Hematopoietic multipotent progenitor cell treated with erythropoietin and hydrocortisone succinate and interleukin-3 and kit ligand, for 17 days (in vitro differentiated cells): ENCODE data around the gene UXT.
"Not testable (repeated sequence)": the region's sequence is repeated elsewhere in the genome, so short reads cannot be mapped to it uniquely, and the experiment has no call there.

Experiments used
- DNase-seq: peaks from one replicate; pipeline ENCODE4 v3.0.0-alpha.2; 2015; ENCODE audit warnings: low spot score

The UXT gene

GRCh38 chrX:47658684-47659420 is at the start of gene UXT:
Gene UXT (minus strand): TSS chrX:47659180. CDS start chrX:47658927, 253 bp downstream.
- peak; percentile 86 for DNase-seq

DNA sequence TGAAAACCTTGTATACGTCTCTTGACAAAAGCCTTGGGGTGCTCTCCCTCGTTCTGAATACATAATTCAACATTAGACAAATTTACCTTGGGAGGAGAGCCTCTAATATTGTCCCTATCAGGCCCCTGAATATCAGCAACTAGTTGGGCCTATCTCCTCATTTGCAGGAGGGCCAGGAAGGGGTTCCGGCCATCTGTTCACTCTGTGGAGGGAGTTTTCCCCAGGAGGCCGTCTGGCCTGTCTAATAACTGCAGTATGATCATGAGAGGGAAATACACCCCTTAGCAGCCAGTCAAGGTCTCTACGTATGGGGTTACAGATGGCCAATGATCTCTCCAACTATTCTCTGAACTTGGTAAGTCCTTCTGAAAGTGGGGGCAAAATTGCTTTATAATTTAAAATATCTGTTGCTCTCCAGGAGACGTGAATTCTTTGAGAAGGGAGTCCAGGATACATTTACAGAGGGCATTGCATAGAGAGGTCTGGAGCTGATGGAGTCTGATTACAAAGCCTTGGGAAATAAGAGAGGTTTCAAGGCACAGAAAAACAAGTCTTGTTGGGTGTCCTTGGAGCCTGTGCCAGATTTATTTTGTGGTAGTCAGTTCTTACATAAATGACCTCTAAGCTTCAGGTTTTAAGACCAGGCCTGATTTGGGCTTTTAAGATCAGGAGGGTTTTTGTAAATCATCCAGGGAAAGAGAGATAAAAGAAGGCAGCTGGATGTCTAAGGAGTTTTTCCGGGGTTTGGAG is 48.2 kb upstream of the UXT start:
- DNase-seq = no peak

- no peak for DNase-seq
Observed at GRCh38 chrX:47706575-47706974, 47.6 kb upstream of the UXT start.

GRCh38 chrX:47704736-47705135 is 45.8 kb upstream of the UXT start:
- no peak for DNase-seq

DNA sequence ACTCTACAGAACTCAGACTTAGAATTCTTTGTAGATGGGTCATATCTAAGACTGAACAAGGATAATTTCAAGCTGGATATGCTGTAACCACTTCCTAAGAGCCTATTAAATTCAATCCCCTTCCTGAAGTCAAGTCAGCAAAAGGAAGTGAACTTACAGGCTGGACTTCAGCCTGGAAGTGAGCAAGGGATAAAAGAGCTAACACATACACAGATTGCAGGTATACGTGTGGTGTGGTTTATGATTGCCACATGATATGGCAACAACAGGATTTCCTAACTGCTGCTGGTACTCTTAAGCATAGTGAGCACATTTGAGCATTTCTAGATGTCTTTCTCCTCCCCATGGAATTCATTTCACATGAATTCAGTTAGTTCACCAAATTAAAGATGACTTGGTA is 38.2 kb upstream of the UXT start:
- no peak for DNase-seq

GRCh38 chrX:47690175-47690574 is 31.2 kb upstream of the UXT start:
- DNase-seq = no peak

- DNase-seq = no peak
Observed at GRCh38 chrX:47687263-47687662, 28.3 kb upstream of the UXT start.

- DNase-seq = no peak
Observed at GRCh38 chrX:47683829-47684205, 24.8 kb upstream of the UXT start.

GRCh38 chrX:47683184-47683828 is 24.3 kb upstream of the UXT start:
- DNase-seq = peak; percentile 8

- not testable (repeated sequence) for DNase-seq
Observed at GRCh38 chrX:47675959-47676859, 17.2 kb upstream of the UXT start.

GRCh38 chrX:47674776-47675175 is 15.8 kb upstream of the UXT start:
- DNase-seq = no peak

- not testable (repeated sequence) for DNase-seq
Observed at GRCh38 chrX:47665797-47666196, 6.8 kb upstream of the UXT start.

DNA sequence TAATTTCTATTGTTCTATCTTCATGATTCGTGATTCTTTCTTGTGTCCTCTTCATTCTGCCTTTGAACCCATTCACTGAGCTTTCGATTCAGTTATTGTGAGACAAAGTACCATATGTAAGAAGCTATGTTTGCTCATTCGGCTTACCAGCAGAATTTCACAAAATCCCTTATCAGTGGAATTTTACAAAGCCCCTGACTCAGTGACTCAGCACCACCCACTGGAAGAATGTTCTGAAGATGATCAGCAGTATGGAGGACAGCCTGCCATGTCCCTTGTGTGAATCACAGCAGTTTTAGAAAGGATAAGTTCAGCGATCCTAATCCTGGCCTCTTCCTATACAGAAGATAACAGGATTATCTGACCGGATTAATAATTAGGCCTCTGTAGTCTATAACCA is 5.8 kb upstream of the UXT start:
- no peak for DNase-seq

DNA sequence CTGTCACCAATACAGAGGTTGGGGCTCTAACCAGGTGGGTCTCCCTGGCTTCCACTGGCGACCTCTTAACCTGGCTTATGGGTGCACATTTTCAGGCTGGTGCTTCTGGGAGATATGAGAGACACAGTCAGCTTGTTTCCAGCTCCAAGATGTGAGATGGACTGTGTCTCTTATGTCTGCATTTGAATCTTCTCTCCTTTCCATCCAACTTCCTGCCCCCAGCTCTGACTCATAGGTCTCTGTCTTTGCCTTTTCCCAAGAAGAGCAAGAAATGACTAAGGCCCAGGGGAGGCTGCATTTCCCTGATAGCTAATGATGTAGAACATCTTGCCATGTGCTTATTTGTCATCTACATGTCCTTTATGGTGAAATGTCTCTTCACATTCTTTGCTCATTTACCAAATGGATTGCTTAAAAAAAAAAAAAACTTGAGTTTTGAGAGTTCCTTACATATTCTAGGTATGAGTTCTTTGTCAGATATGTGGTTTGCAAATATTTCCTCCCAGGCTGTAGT is 3.2 kb upstream of the UXT start:
- no peak for DNase-seq

DNA sequence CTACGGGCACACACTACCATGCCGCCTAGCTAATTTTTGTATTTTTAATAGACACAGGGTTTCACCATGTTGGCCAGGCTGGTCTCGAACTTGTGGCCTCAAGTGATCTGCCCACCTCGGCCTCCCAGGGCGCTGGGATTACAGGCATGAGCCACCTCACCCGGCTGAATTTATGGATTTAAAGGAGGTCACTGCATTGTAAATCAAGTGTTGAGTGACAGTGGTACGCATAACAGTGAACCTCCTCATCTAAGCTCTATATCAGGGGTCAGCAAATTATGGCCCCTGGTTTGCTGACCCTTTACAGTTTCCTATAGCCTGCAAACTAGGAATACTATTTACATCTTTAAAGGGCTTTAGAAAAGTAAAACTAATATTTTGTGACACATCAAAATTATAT is 2.6 kb upstream of the UXT start:
- no peak for DNase-seq

GRCh38 chrX:47659421-47659726 is 394 bp upstream of the UXT start:
- no peak for DNase-seq

- DNase-seq = no peak
Observed at GRCh38 chrX:47658301-47658683, 688 bp downstream of the UXT start.

GRCh38 chrX:47651043-47651905 is 7.7 kb downstream of the UXT start:
- DNase-seq = no peak

DNA sequence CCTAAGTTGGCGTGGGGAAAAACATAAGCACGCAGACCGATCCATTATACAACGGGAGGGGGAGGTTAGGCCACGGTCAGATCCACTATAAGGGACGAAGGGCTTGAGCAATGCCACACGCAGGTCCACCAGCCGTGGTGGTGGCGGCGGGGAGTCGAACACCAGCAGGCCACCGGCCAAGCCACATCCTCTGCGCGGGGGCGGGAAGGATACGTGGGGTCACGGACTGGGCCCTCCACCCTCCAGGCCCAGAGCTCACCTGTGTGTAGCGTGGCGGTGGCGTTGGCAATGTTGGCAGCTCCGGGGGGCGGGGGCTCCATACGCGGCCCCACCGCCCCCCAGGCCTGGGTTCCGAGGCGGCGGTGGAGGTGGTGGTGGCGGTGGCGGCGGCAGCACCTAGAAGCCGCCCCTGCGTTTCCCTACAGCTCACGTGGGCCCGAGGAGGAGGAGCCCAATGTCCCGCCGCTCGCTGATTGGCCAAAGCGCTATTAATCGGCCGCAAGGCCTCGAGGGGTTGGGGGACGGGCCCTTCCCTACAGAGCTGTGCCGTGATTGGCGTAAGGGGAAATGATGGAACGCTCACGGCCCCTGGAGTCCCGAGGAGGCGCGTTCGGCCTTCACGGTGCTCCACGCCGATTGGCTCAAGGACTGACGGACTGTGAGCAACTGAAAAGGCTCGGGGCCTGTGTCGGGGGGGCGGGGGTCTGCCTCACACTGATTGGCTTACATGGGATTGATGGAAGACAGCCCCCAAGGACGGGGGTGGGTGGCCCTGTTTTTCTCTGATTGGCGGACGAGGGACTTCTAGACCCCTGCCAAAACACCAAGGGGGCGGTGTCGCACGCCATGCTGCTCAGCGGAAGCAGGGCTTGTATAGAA is 8.6 kb downstream of the UXT start, which contains the start of gene ELK1:
Gene ELK1 (minus strand): TSS at position 400 of the 879 bp plus-strand sequence. CDS start 9,122 bp downstream, outside the sequence.
- peak; percentile 85 for DNase-seq

- DNase-seq = no peak
Observed at GRCh38 chrX:47649781-47650163, 9.2 kb downstream of the UXT start.
